Amniotic epithelial cell (primary cell): ENCODE measurements around the gene EVC.

ENCODE experiments used
- DNase-seq: peaks from one replicate; pipeline ENCODE4 v3.0.0-alpha.2; 2010; ENCODE audit warnings: low read depth

The EVC gene

GRCh38 chr4:5755161-5755560 lies 44.2 kb downstream of the EVC start:
- DNase-seq = no peak

GRCh38 chr4:5755679-5756078 lies 44.7 kb downstream of the EVC start:
- DNase-seq = no peak

- no peak for DNase-seq
Observed at GRCh38 chr4:5756271-5756670, 45.3 kb downstream of the EVC start.

GRCh38 chr4:5757091-5757490 lies 46.1 kb downstream of the EVC start:
- DNase-seq = no peak

GRCh38 chr4:5757536-5757935 lies 46.5 kb downstream of the EVC start:
- no peak for DNase-seq

- DNase-seq = no peak
Observed at GRCh38 chr4:5757954-5758353, 47.0 kb downstream of the EVC start.

GRCh38 chr4:5758741-5759140 lies 47.7 kb downstream of the EVC start:
- DNase-seq = peak; percentile 100

- no peak for DNase-seq
Observed at GRCh38 chr4:5759236-5760075, 48.5 kb downstream of the EVC start.

- no peak for DNase-seq
Observed at GRCh38 chr4:5760246-5760645, 49.2 kb downstream of the EVC start.

GRCh38 chr4:5760936-5761480 lies 50.0 kb downstream of the EVC start:
- DNase-seq = no peak

- DNase-seq = no peak
Observed at GRCh38 chr4:5770051-5770450, 59.0 kb downstream of the EVC start.

GRCh38 chr4:5772528-5773270 lies 61.7 kb downstream of the EVC start:
- DNase-seq = no peak

GRCh38 chr4:5773271-5773555 lies 62.2 kb downstream of the EVC start:
- DNase-seq = no peak

- no peak for DNase-seq
Observed at GRCh38 chr4:5774416-5775036, 63.5 kb downstream of the EVC start.

- no peak for DNase-seq
Observed at GRCh38 chr4:5776510-5776909, 65.5 kb downstream of the EVC start.

GRCh38 chr4:5780831-5781480 lies 70.0 kb downstream of the EVC start:
- peak; percentile 72 for DNase-seq

- DNase-seq = no peak
Observed at GRCh38 chr4:5781691-5782090, 70.7 kb downstream of the EVC start.

- DNase-seq = no peak
Observed at GRCh38 chr4:5782829-5783476, 72.0 kb downstream of the EVC start.

GRCh38 chr4:5783486-5783885 lies 72.5 kb downstream of the EVC start:
- DNase-seq = no peak

- DNase-seq = no peak
Observed at GRCh38 chr4:5784021-5784420, 73.0 kb downstream of the EVC start.

GRCh38 chr4:5784960-5785611 lies 74.1 kb downstream of the EVC start:
- no peak for DNase-seq
